MCF 10A (cell line): ENCODE data around the gene LDHD. TPM values are rescaled to one million over a fixed set of nuclear protein-coding genes. Genes with fewer than 3 reads are reported as not detected.

Experiments
- BruUV-seq: library from RNA; stranded (reverse); fragments of 400-500 nt; replicated peaks from 2 replicates; lab custom pipeline; 2021; lab: Mats Ljungman, UMichigan
- CTCF ChIA-PET: fragments of 300-600 bp; sonication (Branson Sonifier 250); formaldehyde crosslinking; extraction: SDS; loops from one replicate; lab custom pipeline; 2021; ENCODE audit warnings: antibody characterized with exemption, inconsistent platforms; lab: Yijun Ruan, JAX
- POLR2A ChIA-PET: fragments of 300-600, 350-650 bp; sonication (Branson Sonifier 250); formaldehyde crosslinking; extraction: SDS; loops from one replicate; lab custom pipeline; 2020; ENCODE audit warnings: antibody characterized with exemption, inconsistent platforms; lab: Yijun Ruan, JAX
- DNase-seq: peaks from one replicate; pipeline ENCODE4 v3.0.0-alpha.2; 2018; ENCODE audit not compliant: unreplicated experiment
- H3K27ac Mint-ChIP-seq: one replicate; pipeline ENCODE4 v1.8.0; 2022; ENCODE audit warnings: mild to moderate bottlenecking, low read depth, mixed read lengths; ENCODE audit not compliant: unreplicated experiment
- H3K27me3 Mint-ChIP-seq: one replicate; pipeline ENCODE4 v1.8.0; 2022; ENCODE audit warnings: mixed read lengths; ENCODE audit not compliant: insufficient read depth, unreplicated experiment
- H3K36me3 Mint-ChIP-seq: one replicate; pipeline ENCODE4 v1.8.0; 2022; ENCODE audit warnings: mild to moderate bottlenecking, moderate library complexity, mixed read lengths; ENCODE audit not compliant: insufficient read depth, unreplicated experiment
- H3K4me1 Mint-ChIP-seq: one replicate; pipeline ENCODE4 v1.8.0; 2022; ENCODE audit warnings: mixed read lengths; ENCODE audit not compliant: insufficient read depth, unreplicated experiment
- H3K4me3 Mint-ChIP-seq: one replicate; pipeline ENCODE4 v1.8.0; 2022; ENCODE audit warnings: mild to moderate bottlenecking, moderate library complexity, mixed read lengths; ENCODE audit not compliant: unreplicated experiment
- H3K9me3 Mint-ChIP-seq: one replicate; pipeline ENCODE4 v1.8.0; 2022; ENCODE audit warnings: mixed read lengths; ENCODE audit not compliant: unreplicated experiment
- intact Hi-C: fragments of 100-400 bp; cut with micrococcal nuclease; formaldehyde crosslinking; loops from 2 replicates; pipeline ENCODE4 v1.14.1; 2022
- total RNA-seq: library from RNA; stranded (reverse); gene quantifications from 2 replicates; pipeline ENCODE4 v1.2.3, GENCODE V29; 2022
- TF ChIP-seq, protein P1 (sequence below): fragments of 200-600 bp; IDR thresholded peaks from one replicate; pipeline ENCODE4 v1.8.0; 2022; ENCODE audit warnings: antibody characterized with exemption, mild to moderate bottlenecking; ENCODE audit not compliant: unreplicated experiment

LDHD gene
- total RNA-seq, 1 experiment from 2014 or later, result 0.30 TPM

DNA sequence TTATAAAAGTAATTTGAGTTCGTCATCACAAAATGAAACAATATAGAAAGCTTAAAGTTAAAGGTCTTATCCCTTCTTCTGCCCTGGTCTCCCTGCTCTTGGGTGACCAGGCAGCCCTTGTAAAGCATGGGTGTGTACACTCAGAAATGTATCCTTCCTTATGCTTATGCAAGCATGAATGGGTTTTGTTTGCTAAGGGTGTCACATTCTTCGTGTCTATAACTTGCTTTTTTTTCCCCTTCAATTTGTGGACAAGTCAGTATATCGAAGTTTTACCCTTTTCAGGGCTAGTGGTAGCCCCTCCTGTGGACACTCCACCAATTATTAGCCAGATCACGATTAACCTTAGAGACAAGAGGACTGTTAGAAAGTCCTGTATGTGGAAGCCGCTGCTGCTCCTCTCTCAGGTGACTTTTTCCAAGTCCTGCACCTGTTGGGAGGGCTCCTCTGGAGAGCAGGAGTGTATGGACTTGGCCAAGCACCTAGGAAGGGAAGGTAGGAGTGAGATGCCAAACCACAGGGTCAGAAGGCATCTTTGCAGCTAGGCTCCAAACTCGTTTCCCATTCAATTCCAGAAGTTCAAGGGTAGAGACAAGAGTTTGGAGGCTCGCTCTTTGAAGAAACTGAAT lies 50.9 kb downstream of the LDHD start:
- Mint-ChIP-seq H3K4me3 (no peak overlapping the region), H3K27ac (no peak overlapping the region), H3K36me3 (no peaks in the 10 kb centered on the region), H3K27me3 (no peaks in the 10 kb centered on the region), H3K9me3 (no peaks in the 10 kb centered on the region), H3K4me1 (peaks cover 4% of the 10 kb centered on the region)
- intact Hi-C loops, result no loop called here
- no TSS peak for BruUV-seq
- TF ChIP-seq, protein P1, sequence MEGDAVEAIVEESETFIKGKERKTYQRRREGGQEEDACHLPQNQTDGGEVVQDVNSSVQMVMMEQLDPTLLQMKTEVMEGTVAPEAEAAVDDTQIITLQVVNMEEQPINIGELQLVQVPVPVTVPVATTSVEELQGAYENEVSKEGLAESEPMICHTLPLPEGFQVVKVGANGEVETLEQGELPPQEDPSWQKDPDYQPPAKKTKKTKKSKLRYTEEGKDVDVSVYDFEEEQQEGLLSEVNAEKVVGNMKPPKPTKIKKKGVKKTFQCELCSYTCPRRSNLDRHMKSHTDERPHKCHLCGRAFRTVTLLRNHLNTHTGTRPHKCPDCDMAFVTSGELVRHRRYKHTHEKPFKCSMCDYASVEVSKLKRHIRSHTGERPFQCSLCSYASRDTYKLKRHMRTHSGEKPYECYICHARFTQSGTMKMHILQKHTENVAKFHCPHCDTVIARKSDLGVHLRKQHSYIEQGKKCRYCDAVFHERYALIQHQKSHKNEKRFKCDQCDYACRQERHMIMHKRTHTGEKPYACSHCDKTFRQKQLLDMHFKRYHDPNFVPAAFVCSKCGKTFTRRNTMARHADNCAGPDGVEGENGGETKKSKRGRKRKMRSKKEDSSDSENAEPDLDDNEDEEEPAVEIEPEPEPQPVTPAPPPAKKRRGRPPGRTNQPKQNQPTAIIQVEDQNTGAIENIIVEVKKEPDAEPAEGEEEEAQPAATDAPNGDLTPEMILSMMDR, result no peak
- no peak for DNase-seq
- POLR2A ChIA-PET, result interaction anchor here (0.6 kb wide), 1 partner anchor 14 kb away, joined by 3 read pairs; no protein-coding TSS in a partner anchor
- CTCF ChIA-PET, result no interaction called here

DNA sequence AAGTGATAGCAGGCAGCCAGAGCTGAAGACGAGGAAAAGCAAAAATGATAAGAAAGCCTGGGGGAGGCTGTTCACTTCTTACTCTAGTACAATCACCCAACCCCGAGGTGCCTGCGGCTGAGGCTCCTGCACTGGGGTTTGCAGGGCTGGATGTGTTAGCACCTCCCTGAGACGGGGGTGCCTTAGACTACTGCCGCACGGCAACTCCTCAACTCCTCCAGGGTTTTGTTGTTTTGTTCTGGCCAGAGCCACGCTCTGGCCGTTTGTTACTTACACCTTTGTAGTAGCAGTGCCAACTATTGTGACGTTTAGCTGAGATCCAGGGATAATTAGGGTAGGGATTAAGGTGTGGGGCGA lies 51.5 kb downstream of the LDHD start:
- DNase-seq, result no peak
- Mint-ChIP-seq H3K27me3 (no peaks in the 10 kb centered on the region), H3K27ac (no peak overlapping the region), H3K4me3 (no peak overlapping the region), H3K9me3 (no peaks in the 10 kb centered on the region), H3K4me1 (peaks cover 4% of the 10 kb centered on the region), H3K36me3 (no peaks in the 10 kb centered on the region)
- CTCF ChIA-PET, result no interaction called here
- intact Hi-C loops, result no loop called here
- POLR2A ChIA-PET, result interaction anchor here (0.6 kb wide), 1 partner anchor 15 kb away, joined by 3 read pairs; no protein-coding TSS in a partner anchor
- TF ChIP-seq, protein P1, result no peak
- BruUV-seq, result no TSS peak

DNA sequence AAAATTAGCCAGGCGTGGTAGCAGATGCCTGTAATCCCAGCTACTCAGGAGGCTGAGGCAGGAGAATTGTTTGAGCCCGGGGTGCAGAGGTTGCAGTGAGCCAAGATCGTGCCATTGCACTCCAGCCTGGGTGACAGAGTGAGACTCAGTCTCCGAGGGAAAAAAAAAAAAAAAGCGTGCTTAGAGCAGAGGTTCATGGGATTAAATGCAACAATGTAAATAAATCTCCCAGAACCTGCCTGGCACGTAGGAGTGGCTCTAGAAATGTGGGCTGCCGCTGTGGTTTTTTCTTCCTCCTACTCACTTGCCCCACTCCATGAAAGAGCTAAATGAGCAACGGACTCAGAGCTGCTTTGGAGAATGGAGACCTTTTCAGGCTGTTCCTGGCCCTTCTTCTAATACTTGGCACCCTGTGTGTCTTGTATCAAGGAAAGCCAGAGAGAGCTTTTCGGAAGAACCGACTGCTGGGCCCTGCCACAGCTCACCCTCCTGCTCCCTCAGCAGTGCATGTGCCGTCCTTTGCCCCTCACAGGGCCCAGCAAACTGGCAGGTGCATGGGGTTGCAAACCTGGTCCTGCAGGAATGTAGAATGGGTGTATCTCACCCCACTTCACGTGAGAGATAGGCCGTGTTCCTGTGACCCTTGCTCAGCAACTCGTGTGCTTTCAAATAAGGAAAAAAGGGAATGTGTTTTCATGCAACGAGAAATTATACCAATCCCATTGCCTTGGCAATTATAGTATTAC lies 52.0 kb downstream of the LDHD start:
- no TSS peak for BruUV-seq
- intact Hi-C loops, result no loop called here
- TF ChIP-seq, protein P1, result no peak
- Mint-ChIP-seq H3K4me1 (peaks cover 4% of the 10 kb centered on the region), H3K4me3 (no peak overlapping the region), H3K27me3 (no peaks in the 10 kb centered on the region), H3K36me3 (no peaks in the 10 kb centered on the region), H3K27ac (no peak overlapping the region), H3K9me3 (no peaks in the 10 kb centered on the region)
- ChIA-PET POLR2A (interaction anchor here (0.6 kb wide), 1 partner anchor 15 kb away, joined by 3 read pairs; no protein-coding TSS in a partner anchor), CTCF (interaction anchor here (0.7 kb wide), 1 partner anchor 101 kb away, joined by 4 read pairs; no protein-coding TSS in a partner anchor)
- DNase-seq, result no peak

DNA sequence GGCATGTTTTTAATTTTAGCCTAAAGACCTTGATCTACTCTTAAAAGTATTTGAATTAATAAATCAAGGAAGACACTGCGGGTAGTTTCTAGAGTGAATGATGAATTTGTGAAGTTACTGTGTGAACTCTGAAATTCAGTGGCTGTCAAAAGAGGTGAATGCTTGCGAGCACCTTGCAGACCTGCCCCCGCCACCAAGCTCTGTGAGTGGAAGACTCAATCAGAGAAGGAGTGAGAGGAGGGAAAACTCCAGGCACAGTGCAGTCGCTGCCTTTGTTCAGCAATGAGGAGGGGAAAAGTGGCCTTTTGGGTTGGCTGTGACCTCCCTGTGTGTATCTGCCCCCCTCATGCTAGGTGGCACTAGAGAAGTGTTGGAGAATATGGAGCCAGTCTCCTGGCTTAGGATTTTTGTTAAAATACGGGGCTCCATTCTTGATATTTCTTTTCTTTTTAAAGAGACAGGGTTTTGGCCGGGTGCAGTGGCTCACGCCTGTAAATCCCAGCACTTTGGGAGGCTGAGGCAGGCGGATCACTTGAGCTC lies 53.0 kb downstream of the LDHD start:
- Mint-ChIP-seq H3K4me1 (peaks cover 4% of the 10 kb centered on the region), H3K4me3 (no peak overlapping the region), H3K27ac (no peak overlapping the region), H3K27me3 (no peaks in the 10 kb centered on the region), H3K36me3 (no peaks in the 10 kb centered on the region), H3K9me3 (no peaks in the 10 kb centered on the region)
- BruUV-seq, result no TSS peak
- TF ChIP-seq, protein P1, result no peak
- intact Hi-C loops, result no loop called here
- DNase-seq, result no peak
- ChIA-PET POLR2A (no interaction called here), CTCF (interaction anchor here (0.7 to 1.0 kb wide), 2 partner anchors 47 to 100 kb away, joined by 3 to 4 read pairs; no protein-coding TSS in a partner anchor)
